GM12891 (cell line): ENCODE measurements around the gene ETS2.
A peak's percentile ranks its signal among the peaks of the same experiment; 100 is the strongest.

Experiments used
- DNase-seq: peaks from one replicate; pipeline ENCODE4 v3.0.0; 2011; ENCODE audit warnings: low spot score; ENCODE audit not compliant: insufficient read length
- FAIRE-seq: peaks from 2 replicates; lab custom pipeline; 2011; peaks lifted over from hg19 to GRCh38; lab: Jason Lieb, UNC
- PAX5 ChIP-seq: IDR thresholded peaks from 2 replicates; pipeline ENCODE4 v1.6.1; 2011; ENCODE audit warnings: low read length, moderate library complexity, mild to moderate bottlenecking; ENCODE audit not compliant: insufficient read depth, severe bottlenecking
- POLR2A ChIP-seq: IDR thresholded peaks from 2 replicates; pipeline ENCODE4 v1.6.1; 2011; ENCODE audit warnings: low read depth, low read length, control low read depth
- POLR2AphosphoS5 ChIP-seq: IDR thresholded peaks from 2 replicates; pipeline ENCODE4 v1.6.1; 2011; ENCODE audit warnings: low read depth, low read length, control low read depth
- POU2F2 ChIP-seq: IDR thresholded peaks from 2 replicates; pipeline ENCODE4 v1.6.1; 2011; ENCODE audit warnings: low read depth, mild to moderate bottlenecking, control low read depth, low read length, moderate library complexity
- SPI1 ChIP-seq: IDR thresholded peaks from 2 replicates; pipeline ENCODE4 v1.6.1; 2011; ENCODE audit warnings: low read depth, low read length, control low read depth
- TAF1 ChIP-seq: IDR thresholded peaks from 2 replicates; pipeline ENCODE4 v1.6.1; 2011; ENCODE audit warnings: low read depth, low read length, control low read depth

ETS2 gene

GRCh38 chr21:38800924-38801744 lies 4.6 kb upstream of the ETS2 start:
- no peak for FAIRE-seq
- TF ChIP-seq POU2F2, result no peak
- no peak for TF ChIP-seq PAX5
- TF ChIP-seq POLR2A, result no peak
- TF ChIP-seq SPI1, result no peak
- TF ChIP-seq POLR2AphosphoS5, result no peak
- no peak for TF ChIP-seq TAF1
- DNase-seq, result no peak

- DNase-seq (no peak), FAIRE-seq (no peak)
- TF ChIP-seq TAF1 (no peak), SPI1 (no peak), PAX5 (no peak), POLR2AphosphoS5 (no peak), POLR2A (no peak), POU2F2 (no peak)
Measured at GRCh38 chr21:38802050-38803026, 3.4 kb upstream of the ETS2 start.

DNA sequence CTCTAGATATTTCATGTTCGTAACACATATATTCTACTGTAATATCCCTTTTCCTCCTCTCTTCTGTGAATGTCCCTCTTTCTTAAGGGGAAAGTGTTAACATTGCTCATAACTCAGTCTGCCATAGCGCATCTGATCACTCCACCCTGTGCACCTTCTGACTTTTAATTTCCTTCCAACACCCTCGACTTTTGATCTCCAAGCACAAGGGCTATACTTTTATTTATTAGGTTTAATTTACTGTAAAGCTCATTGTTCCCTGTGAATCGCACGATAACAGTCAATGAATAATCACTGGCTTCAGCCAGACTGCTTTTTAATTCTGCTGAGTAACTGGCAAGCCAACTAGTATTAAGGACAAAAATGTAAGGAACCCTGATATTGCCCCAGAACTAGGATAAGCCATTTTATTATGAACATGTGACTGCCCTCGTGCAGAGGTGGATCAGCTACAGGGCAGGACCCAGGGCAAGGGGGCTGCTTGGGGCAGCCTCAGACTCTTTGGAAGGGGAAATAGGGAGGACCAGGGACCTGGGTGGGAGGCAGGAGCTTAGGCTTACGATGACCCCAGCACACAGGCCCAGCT lies 2.6 kb upstream of the ETS2 start:
- TF ChIP-seq TAF1 (no peak), SPI1 (no peak), POLR2AphosphoS5 (no peak), POLR2A (no peak), PAX5 (no peak), POU2F2 (no peak)
- no peak for DNase-seq

DNA sequence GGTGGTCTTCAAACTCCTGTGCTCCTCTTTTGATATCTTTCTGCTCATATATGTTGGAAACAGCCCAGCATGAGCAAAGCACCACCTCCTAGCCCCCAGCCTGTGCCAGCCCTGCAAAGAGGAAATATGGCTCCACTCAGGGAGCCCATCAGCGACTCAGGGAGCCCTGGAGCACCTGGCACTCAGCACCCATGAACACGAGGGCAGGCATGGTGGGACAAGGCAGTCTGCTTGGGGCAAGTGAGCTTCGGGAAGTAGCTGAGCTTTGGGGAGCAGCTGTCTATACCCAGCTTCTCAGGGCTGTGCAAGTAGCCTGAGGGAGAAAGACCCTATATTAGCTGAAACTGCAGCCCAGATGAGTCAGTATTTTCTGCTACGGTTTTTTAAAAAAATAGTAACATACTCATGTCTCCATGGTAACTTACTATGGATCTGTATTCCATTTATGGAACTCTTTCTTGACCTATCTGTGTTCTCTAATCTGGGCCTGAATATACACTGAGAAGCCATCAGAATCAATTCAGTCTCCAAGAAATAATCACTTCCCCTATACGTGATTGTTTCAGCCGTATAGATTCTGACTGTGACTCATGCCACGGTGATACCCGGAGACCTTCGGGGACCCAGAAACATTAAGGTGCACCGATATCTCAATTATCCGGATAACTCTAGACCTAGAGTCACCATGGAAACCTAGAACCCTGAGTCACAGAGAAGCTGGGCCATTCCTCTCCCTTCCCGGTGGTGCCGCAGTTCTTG lies 1.5 kb upstream of the ETS2 start:
- TF ChIP-seq PAX5 (no peak), SPI1 (peak; percentile 41), POLR2A (no peak)
- DNase-seq (no peak), FAIRE-seq (no peak)

More for the DNA sequence above, 2.6 kb upstream of the ETS2 start:
- no peak for FAIRE-seq

- no peak for FAIRE-seq
- no peak for DNase-seq
- TF ChIP-seq POLR2AphosphoS5, result no peak
- TF ChIP-seq SPI1, result no peak
- TF ChIP-seq POU2F2, result no peak
- no peak for TF ChIP-seq POLR2A
- no peak for TF ChIP-seq TAF1
Measured at GRCh38 chr21:38804789-38805327, 871 bp upstream of the ETS2 start.

GRCh38 chr21:38806153-38806941 lies 618 bp downstream of the ETS2 start:
- DNase-seq, result peak; percentile 47
- no peak for TF ChIP-seq TAF1
- no peak for TF ChIP-seq POLR2AphosphoS5
- TF ChIP-seq PAX5, result no peak
- TF ChIP-seq POLR2A, result no peak
- no peak for TF ChIP-seq SPI1
- no peak for TF ChIP-seq POU2F2
- no peak for FAIRE-seq

- DNase-seq (no peak), FAIRE-seq (no peak)
- TF ChIP-seq SPI1 (no peak), TAF1 (no peak), PAX5 (no peak), POU2F2 (no peak), POLR2AphosphoS5 (no peak)
Measured at GRCh38 chr21:38806942-38807284, 1.2 kb downstream of the ETS2 start.

DNA sequence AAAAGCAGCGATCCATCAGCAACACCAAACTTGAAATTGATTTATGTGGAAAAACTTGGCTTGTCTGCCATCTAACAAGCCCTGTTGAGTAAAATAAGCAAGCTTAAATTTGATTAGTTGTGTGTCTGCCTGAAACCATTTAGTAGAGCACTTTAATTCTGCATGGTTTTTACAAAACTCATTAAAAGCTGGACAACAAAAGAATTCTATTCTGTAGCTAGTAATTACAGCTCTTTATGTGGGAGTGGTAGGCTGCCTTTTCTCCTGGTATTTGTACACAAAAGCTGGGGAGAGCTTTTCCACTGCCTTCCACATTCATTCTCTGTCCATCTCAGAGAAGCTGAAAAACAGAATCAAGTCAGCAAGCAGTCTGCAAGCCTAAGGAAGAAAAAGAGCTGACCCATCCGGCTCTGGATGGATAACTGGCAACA lies 1.7 kb downstream of the ETS2 start:
- FAIRE-seq, result no peak
- DNase-seq, result no peak
- TF ChIP-seq POLR2A (no peak), PAX5 (no peak), SPI1 (no peak)

DNA sequence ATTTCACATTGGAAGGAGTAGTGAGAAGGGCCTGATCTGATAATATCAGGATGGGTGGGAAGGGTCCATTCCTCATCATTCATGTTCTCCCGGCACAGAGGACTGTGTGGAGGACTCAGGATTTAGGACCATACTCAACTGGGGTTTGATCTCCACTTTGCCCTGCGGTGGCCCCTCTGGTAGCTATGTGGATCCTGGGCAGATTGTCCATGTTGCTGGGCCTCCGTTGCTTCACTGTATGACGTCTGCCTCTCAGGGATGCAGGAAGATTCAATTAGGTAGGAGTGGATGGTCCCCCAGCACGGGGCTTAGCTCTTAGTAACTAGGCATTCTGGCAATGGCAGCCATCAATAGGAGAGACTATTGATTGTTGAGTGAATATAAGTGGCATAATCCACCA lies 2.3 kb downstream of the ETS2 start:
- no peak for TF ChIP-seq PAX5
- TF ChIP-seq POLR2AphosphoS5, result no peak
- no peak for TF ChIP-seq TAF1
- TF ChIP-seq SPI1, result no peak
- no peak for TF ChIP-seq POU2F2
- TF ChIP-seq POLR2A, result no peak
- DNase-seq (no peak), FAIRE-seq (no peak)
